CD8-positive, alpha-beta memory T cell (primary cell): Measurements from ENCODE around the gene UPF2. TPM values are rescaled to one million over a fixed set of nuclear protein-coding genes. Genes with fewer than 3 reads are reported as not detected.

ENCODE experiments used
- CTCF ChIA-PET: fragments of 350-600 bp; sonication (Branson Sonifier 250); formaldehyde crosslinking; loops from one replicate; lab custom pipeline; 2021; ENCODE audit warnings: antibody characterized with exemption; lab: Charles Lee
- POLR2A ChIA-PET: fragments of 350-600 bp; sonication (Branson Sonifier 250); formaldehyde crosslinking; loops from one replicate; lab custom pipeline; 2021; ENCODE audit warnings: antibody characterized with exemption; lab: Charles Lee
- DNase-seq, 5 donors: peaks; one replicate each; pipeline versions ENCODE4 v3.0.0 to v3.0.0-alpha.2; 2020 to 2022; ENCODE audit warnings: mixed read lengths in 1 of 5
- H3K27ac ChIP-seq: one replicate; pipeline ENCODE4 v1.7.0; 2013; ENCODE audit warnings: low read depth, mild to moderate bottlenecking, low read length, moderate library complexity
- H3K27me3 ChIP-seq: 2 replicates; pipeline ENCODE4 v1.7.0; 2013; ENCODE audit warnings: low read length, mild to moderate bottlenecking; ENCODE audit not compliant: insufficient read depth, poor library complexity, severe bottlenecking
- H3K36me3 ChIP-seq: 2 replicates; pipeline ENCODE4 v1.7.0; 2013; ENCODE audit warnings: mild to moderate bottlenecking, low read length, moderate library complexity; ENCODE audit not compliant: insufficient read depth
- H3K4me1 ChIP-seq: 2 replicates; pipeline ENCODE4 v1.7.0; 2013; ENCODE audit warnings: mild to moderate bottlenecking, low read length, moderate library complexity; ENCODE audit not compliant: insufficient read depth
- H3K4me3 ChIP-seq: 2 replicates; pipeline ENCODE4 v1.7.0; 2013; ENCODE audit warnings: mild to moderate bottlenecking, low read length
- H3K9me3 ChIP-seq: 2 replicates; pipeline ENCODE4 v1.7.0; 2013; ENCODE audit warnings: mild to moderate bottlenecking, low read length
- H3K27ac Mint-ChIP-seq, 8 donors: one replicate each; pipeline ENCODE4 v1.8.0; 2020 to 2021; ENCODE audit warnings: mixed read lengths in 8 of 8, mild to moderate bottlenecking in 6 of 8, inconsistent platforms in 3 of 8, moderate library complexity in 3 of 8
- H3K27me3 Mint-ChIP-seq, 2 donors: one replicate each; pipeline ENCODE4 v1.8.0; 2020 to 2021; ENCODE audit warnings: mixed read lengths in 2 of 2, mild to moderate bottlenecking in 1 of 2, moderate library complexity in 1 of 2
- H3K36me3 Mint-ChIP-seq, 3 donors: one replicate each; pipeline ENCODE4 v1.8.0; 2020 to 2021; ENCODE audit warnings: mixed read lengths in 3 of 3, inconsistent platforms in 1 of 3, mild to moderate bottlenecking in 1 of 3
- H3K4me1 Mint-ChIP-seq, 3 donors: one replicate each; pipeline ENCODE4 v1.8.0; 2020 to 2021; ENCODE audit warnings: mixed read lengths in 3 of 3, inconsistent platforms in 1 of 3, mild to moderate bottlenecking in 1 of 3
- H3K4me3 Mint-ChIP-seq, 7 donors: one replicate each; pipeline ENCODE4 v1.8.0; 2020 to 2021; ENCODE audit warnings: mixed read lengths in 7 of 7, mild to moderate bottlenecking in 6 of 7, moderate library complexity in 4 of 7, inconsistent platforms in 2 of 7
- H3K9me3 Mint-ChIP-seq, 5 donors: one replicate each; pipeline ENCODE4 v1.8.0; 2020 to 2022; ENCODE audit warnings: mixed read lengths in 5 of 5, mild to moderate bottlenecking in 3 of 5, moderate library complexity in 2 of 5, inconsistent platforms in 1 of 5
- polyA plus RNA-seq: library from polyadenylated mRNA; unstranded; fragments of 300-500 nt; fragmentation: Illumina TruSeq; gene quantifications from one replicate; pipeline ENCODE4 v1.2.3, GENCODE V29; 2021
- total RNA-seq, 2 experiments: library from RNA; stranded (reverse); gene quantifications; one replicate each; pipeline ENCODE4 v1.2.3, GENCODE V29; 2021

Gene UPF2
- total and polyA plus RNA-seq, 3 experiments from 2014 or later: 18.5 to 42.4 (median 39.8) TPM

DNA sequence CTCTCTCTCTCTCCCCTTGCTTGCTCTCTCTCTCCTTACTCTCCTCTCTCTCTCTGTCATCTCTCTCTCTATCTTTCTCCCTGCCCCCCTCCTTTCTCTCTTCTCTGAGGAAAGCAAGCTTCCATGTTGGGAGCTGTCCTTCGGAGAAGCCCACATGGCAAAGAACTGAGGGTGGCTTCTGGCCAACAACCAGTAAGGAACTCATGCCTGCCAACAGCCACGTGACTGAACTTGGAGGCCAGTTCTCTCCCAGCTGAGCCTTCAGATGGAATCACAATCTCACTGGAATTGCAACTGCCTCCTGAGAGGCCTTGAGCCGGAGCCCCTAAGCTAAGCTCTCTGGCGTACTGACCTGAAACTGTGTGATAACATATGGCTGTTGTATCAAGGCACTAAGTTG, 14.1 kb upstream of the UPF2 start:
- ChIA-PET CTCF (interaction anchor here (1.7 kb wide), 1 partner anchor 10 kb away, joined by 5 read pairs; no protein-coding TSS in a partner anchor), POLR2A (interaction anchor here (0.6 kb wide), 1 partner anchor 52 kb away, joined by 3 read pairs; no protein-coding TSS in a partner anchor)
- no peaks in the 10 kb centered on the region for H3K9me3 ChIP-seq
- no peaks in the 10 kb centered on the region for H3K36me3 ChIP-seq
- H3K9me3 Mint-ChIP-seq: no peaks in the 10 kb centered on the region
- H3K4me1 ChIP-seq: no peaks in the 10 kb centered on the region
- H3K36me3 Mint-ChIP-seq: no peaks in the 10 kb centered on the region
- H3K4me3 Mint-ChIP-seq: no peak overlapping the region
- no peak for DNase-seq
- no peak overlapping the region for H3K4me3 ChIP-seq
- H3K27me3 ChIP-seq: no peaks in the 10 kb centered on the region
- H3K27ac Mint-ChIP-seq: no peak overlapping the region
- H3K4me1 Mint-ChIP-seq: no peaks in the 10 kb centered on the region
- peaks cover 0 to 1% of the 10 kb centered on the region in 2 donors for H3K27me3 Mint-ChIP-seq
- no peak overlapping the region for H3K27ac ChIP-seq

DNA sequence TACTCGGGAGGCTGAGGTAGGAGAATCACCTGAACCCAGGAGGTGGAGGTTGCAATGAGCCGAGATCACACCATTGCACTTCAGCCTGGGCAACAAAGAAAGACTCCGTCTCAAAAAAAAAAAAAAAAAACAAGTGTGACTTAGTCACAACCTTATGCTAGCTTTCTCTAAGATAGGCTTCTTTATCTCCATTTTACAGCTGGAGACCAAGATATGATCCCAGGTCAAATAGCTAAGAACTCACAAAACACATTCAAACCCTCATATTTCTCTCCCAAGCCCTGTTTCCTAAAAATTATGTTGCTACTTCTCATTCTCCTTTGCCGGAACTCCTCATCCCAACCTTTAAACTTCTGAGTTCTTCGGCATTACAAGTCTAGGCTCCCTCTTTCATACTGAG, 13.1 kb upstream of the UPF2 start:
- Histone ChIP-seq H3K27ac (no peak overlapping the region), H3K36me3 (no peaks in the 10 kb centered on the region), H3K9me3 (no peaks in the 10 kb centered on the region), H3K4me1 (no peaks in the 10 kb centered on the region), H3K27me3 (no peaks in the 10 kb centered on the region), H3K4me3 (no peak overlapping the region)
- no peak for DNase-seq
- H3K27me3 Mint-ChIP-seq: peaks cover 0 to 1% of the 10 kb centered on the region in 2 donors
- ChIA-PET CTCF (interaction anchor here (1.7 kb wide), 1 partner anchor 9 kb away, joined by 5 read pairs; no protein-coding TSS in a partner anchor), POLR2A (no interaction called here)
- no peaks in the 10 kb centered on the region for H3K4me1 Mint-ChIP-seq
- no peak overlapping the region for H3K27ac Mint-ChIP-seq
- no peaks in the 10 kb centered on the region for H3K9me3 Mint-ChIP-seq
- H3K36me3 Mint-ChIP-seq: no peaks in the 10 kb centered on the region
- no peak overlapping the region for H3K4me3 Mint-ChIP-seq

DNA sequence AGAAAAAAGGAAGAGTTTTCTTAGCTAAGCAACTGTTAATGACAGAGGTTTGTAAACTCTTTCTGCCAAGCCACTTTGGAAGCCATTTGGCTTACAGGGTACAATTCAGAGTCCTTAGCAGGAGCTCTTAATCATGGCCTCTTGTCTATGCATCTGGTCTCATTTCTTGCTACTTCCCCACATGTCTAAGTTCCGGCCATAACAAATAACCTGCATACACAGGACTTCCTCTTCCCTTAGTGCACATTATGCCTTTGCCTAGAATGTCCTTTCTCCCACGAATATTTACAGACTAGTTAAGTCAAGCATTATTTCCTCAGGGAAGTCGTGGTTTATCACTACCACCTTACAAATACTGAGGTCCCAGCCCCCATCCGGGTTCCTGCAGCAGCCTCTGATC, 8.6 kb upstream of the UPF2 start:
- no peak for DNase-seq
- H3K4me1 Mint-ChIP-seq: no peaks in the 10 kb centered on the region
- ChIA-PET POLR2A (no interaction called here), CTCF (interaction anchor here (1.2 kb wide), 1 partner anchor 9 kb away, joined by 3 read pairs; the partner anchor contains the start of gene UPF2)
- Histone ChIP-seq H3K27ac (no peak overlapping the region), H3K9me3 (no peaks in the 10 kb centered on the region), H3K27me3 (no peaks in the 10 kb centered on the region), H3K4me3 (no peak overlapping the region), H3K36me3 (no peaks in the 10 kb centered on the region), H3K4me1 (no peaks in the 10 kb centered on the region)
- no peak overlapping the region for H3K4me3 Mint-ChIP-seq
- H3K27ac Mint-ChIP-seq: no peak overlapping the region
- peaks cover 0 to 10% of the 10 kb centered on the region in 2 donors for H3K27me3 Mint-ChIP-seq
- no peaks in the 10 kb centered on the region for H3K9me3 Mint-ChIP-seq
- H3K36me3 Mint-ChIP-seq: no peaks in the 10 kb centered on the region

DNA sequence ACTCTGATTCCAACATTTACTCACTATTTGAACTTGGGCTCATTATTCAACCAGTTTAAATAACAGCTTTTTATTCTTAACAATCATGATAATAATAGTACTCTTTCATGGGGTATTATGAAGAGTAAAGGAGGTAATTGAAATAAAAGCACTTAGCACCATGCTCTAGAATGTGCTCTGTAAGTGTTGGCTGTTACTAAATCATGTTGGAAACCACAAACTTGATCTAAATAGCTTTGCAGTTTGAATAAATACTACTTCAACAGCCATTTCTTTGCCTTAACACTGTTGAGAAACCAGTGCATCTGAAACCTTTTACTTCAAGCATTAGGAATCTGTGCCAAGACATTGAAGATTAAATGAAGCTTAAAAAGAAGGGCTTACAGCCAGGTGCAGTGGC, 7.9 kb upstream of the UPF2 start:
- H3K36me3 Mint-ChIP-seq: no peaks in the 10 kb centered on the region
- H3K4me1 Mint-ChIP-seq: no peaks in the 10 kb centered on the region
- Histone ChIP-seq H3K27ac (no peak overlapping the region), H3K36me3 (no peaks in the 10 kb centered on the region), H3K27me3 (no peaks in the 10 kb centered on the region), H3K9me3 (no peaks in the 10 kb centered on the region), H3K4me3 (no peak overlapping the region), H3K4me1 (no peaks in the 10 kb centered on the region)
- no peaks in the 10 kb centered on the region for H3K9me3 Mint-ChIP-seq
- no peak for DNase-seq
- H3K4me3 Mint-ChIP-seq: no peak overlapping the region
- H3K27me3 Mint-ChIP-seq: peaks cover 0 to 10% of the 10 kb centered on the region in 2 donors
- ChIA-PET POLR2A (no interaction called here), CTCF (interaction anchor here (1.2 to 1.5 kb wide), 2 partner anchors 8 to 64 kb away, joined by 3 read pairs; partner anchors contain the start of gene UPF2)
- no peak overlapping the region for H3K27ac Mint-ChIP-seq

DNA sequence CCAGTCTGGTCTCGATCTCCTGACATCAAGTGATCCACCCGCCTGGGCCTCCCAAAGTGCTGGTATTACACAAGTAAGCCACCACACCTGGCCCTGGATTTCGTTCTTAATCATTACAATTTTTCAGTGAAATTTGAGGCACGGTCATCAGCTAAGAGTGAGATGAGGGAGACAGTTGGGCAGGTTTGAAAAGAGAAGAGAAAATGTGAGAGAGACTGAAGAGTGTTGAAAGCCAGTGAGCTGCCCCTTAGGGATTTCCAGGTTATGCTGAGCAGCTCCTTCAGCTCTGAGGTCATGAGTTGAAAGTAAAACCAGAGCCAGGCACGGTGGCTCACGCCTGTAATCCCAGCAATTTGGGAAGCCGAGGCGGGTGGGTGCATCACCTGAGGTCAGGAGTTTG, 5.9 kb upstream of the UPF2 start:
- Mint-ChIP-seq H3K4me1 (peaks cover 0 to 4% (median 4%) of the 10 kb centered on the region in 3 donors), H3K27me3 (peaks cover 0 to 10% of the 10 kb centered on the region in 2 donors), H3K4me3 (no peak overlapping the region), H3K27ac (peak overlapping the region in 1 of 8 donors; percentile 54), H3K36me3 (no peaks in the 10 kb centered on the region), H3K9me3 (no peaks in the 10 kb centered on the region)
- POLR2A ChIA-PET: no interaction called here
- Histone ChIP-seq H3K4me1 (peaks cover 3% of the 10 kb centered on the region), H3K27ac (no peak overlapping the region), H3K36me3 (no peaks in the 10 kb centered on the region), H3K4me3 (no peak overlapping the region), H3K27me3 (no peaks in the 10 kb centered on the region), H3K9me3 (no peaks in the 10 kb centered on the region)
- no peak for DNase-seq
- CTCF ChIA-PET: no interaction called here

DNA sequence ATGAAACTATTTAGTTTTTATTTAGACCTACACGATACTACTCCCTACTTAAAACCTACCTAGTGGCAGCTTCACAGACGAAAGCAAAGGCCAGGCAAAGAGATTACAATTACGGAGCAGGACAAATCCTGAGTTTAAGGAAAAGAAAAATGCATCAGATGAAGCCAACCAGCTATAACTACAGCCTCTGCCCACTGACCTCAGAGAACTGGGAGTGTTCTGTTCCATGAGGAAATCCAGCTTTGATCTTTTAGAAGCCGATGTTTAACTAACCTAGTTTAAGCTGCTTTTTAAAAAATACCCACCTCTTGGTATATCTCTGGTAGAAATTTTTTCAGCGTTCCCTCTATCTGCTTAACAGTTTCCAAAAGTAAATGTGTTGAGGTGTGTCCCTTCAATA, 3.0 kb upstream of the UPF2 start:
- ChIA-PET CTCF (interaction anchor here (1.0 to 1.8 kb wide), 2 partner anchors 11 to 12 kb away, joined by 3 to 5 read pairs; no protein-coding TSS in a partner anchor), POLR2A (no interaction called here)
- H3K9me3 Mint-ChIP-seq: no peaks in the 10 kb centered on the region
- H3K9me3 ChIP-seq: no peaks in the 10 kb centered on the region
- H3K27ac ChIP-seq: no peak overlapping the region
- H3K27me3 Mint-ChIP-seq: peaks cover 5 to 10% of the 10 kb centered on the region in 2 donors
- H3K27ac Mint-ChIP-seq: peak overlapping the region in 3 of 8 donors; percentile 20 to 67 (median 66)
- peaks cover 18 to 27% (median 26%) of the 10 kb centered on the region in 3 donors for H3K4me1 Mint-ChIP-seq
- H3K27me3 ChIP-seq: no peaks in the 10 kb centered on the region
- H3K4me3 Mint-ChIP-seq: peak overlapping the region in 1 of 7 donors; percentile 67
- H3K4me1 ChIP-seq: peaks cover 17% of the 10 kb centered on the region
- no peaks in the 10 kb centered on the region for H3K36me3 ChIP-seq
- H3K36me3 Mint-ChIP-seq: peaks cover 0 to 11% (median 2%) of the 10 kb centered on the region in 3 donors
- DNase-seq: no peak
- H3K4me3 ChIP-seq: no peak overlapping the region

DNA sequence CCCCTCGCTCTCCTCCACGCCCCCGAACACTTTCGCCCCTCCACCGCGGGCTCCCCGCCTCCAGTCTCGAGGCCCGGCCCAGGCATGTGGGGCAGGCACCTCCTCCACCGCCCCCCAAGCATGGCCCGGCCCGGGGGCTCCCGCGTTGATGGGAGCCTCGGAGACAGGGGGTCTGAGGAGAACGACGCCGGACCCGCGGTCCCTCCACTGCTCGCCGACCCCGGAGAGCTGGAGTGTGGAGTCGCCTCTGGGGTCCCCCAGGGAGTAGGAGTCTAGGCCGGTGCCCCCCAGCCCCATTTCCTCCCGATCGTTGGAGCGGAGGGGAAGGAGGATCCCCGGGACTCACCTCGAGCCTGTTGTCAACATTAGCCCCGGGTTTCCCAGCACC, 206 bp downstream of the UPF2 start:
- peaks cover 30 to 54% (median 53%) of the 10 kb centered on the region in 3 donors for H3K4me1 Mint-ChIP-seq
- ChIA-PET POLR2A (interaction anchor here (0.8 to 1.9 kb wide), 6 partner anchors 9 to 153 kb away, joined by 3 to 17 read pairs (median 6); partner anchors contain the start of genes CDC123, DHTKD1 and NUDT5), CTCF (interaction anchor here (1.0 to 1.6 kb wide), 4 partner anchors 9 to 153 kb away, joined by 3 to 10 read pairs (median 6); partner anchors contain the start of genes CDC123, DHTKD1 and NUDT5)
- peak; percentile 44 to 72 (median 58) for DNase-seq
- Histone ChIP-seq H3K36me3 (no peaks in the 10 kb centered on the region), H3K4me3 (peak overlapping the region; percentile 74), H3K27ac (peak overlapping the region; percentile 99), H3K4me1 (peaks cover 25% of the 10 kb centered on the region), H3K9me3 (no peaks in the 10 kb centered on the region), H3K27me3 (no peaks in the 10 kb centered on the region)
- H3K27ac Mint-ChIP-seq: peak overlapping the region; percentile 90 to 100 (median 98)
- peak overlapping the region; percentile 93 to 99 (median 98) for H3K4me3 Mint-ChIP-seq
- H3K36me3 Mint-ChIP-seq: peaks cover 0 to 13% (median 2%) of the 10 kb centered on the region in 3 donors
- no peaks in the 10 kb centered on the region for H3K9me3 Mint-ChIP-seq
- H3K27me3 Mint-ChIP-seq: peaks cover 3 to 7% of the 10 kb centered on the region in 2 donors

DNA sequence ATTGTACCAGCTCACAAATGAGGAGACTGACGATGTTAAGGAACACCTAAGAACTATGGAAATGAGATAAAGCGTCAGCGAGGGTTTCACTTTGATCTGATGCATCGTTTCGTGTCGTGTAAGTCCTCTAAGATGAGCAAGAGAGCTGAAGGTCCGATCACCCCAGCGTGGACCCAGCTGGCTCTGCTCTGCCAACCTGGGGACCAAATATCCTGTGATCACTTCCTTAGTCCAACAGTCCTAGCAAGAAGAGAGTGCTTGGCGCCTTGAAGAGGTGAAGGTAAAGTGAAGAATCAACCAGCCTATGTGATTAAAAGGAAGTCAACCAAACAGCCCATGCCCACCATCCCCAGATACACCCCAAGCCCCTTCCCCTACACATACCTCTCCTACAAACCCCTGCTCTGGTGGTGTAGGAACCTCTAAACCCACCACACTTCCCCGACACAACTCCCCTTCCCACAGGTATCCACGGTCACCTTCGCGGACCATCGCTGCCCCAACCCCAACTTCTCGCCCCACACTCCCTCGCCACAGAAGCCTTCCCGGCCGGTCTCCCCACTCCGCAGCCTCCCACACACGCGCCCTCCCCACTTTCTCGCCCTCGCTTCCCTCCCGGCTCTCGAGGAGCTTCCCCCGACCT, 722 bp downstream of the UPF2 start:
- Mint-ChIP-seq H3K9me3 (no peaks in the 10 kb centered on the region), H3K27me3 (peaks cover 2 to 7% of the 10 kb centered on the region in 2 donors), H3K4me1 (peaks cover 30 to 54% (median 53%) of the 10 kb centered on the region in 3 donors), H3K27ac (peak overlapping the region; percentile 89 to 98 (median 94)), H3K4me3 (peak overlapping the region; percentile 93 to 99 (median 98)), H3K36me3 (peaks cover 0 to 15% (median 2%) of the 10 kb centered on the region in 3 donors)
- peak in 2 of 5 donors; percentile 5 to 19 for DNase-seq
- H3K9me3 ChIP-seq: no peaks in the 10 kb centered on the region
- H3K4me1 ChIP-seq: peaks cover 25% of the 10 kb centered on the region
- H3K27me3 ChIP-seq: no peaks in the 10 kb centered on the region
- peak overlapping the region; percentile 74 for H3K4me3 ChIP-seq
- ChIA-PET CTCF (interaction anchor here (1.0 to 1.6 kb wide), 4 partner anchors 9 to 27 kb away, joined by 3 to 10 read pairs (median 4); partner anchors contain the start of gene DHTKD1), POLR2A (interaction anchor here (1.4 to 1.9 kb wide), 2 partner anchors 9 to 154 kb away, joined by 6 to 9 read pairs; partner anchors contain the start of genes CDC123 and NUDT5)
- H3K36me3 ChIP-seq: no peaks in the 10 kb centered on the region
- H3K27ac ChIP-seq: peak overlapping the region; percentile 99
